Articular chondrocyte of knee joint (primary cell): Measurements from ENCODE around the gene TRIM44. TPM values are rescaled to one million over a fixed set of nuclear protein-coding genes. Genes with fewer than 3 reads are reported as not detected.

Experiments used
- total RNA-seq: library from RNA; depleted of rRNA; stranded (reverse); fragments of >200 nt; gene quantifications from 2 replicates; pipeline ENCODE4 v1.2.3, GENCODE V29; 2012

Gene TRIM44
- 39.6 and 45.0 TPM in 2 replicates for total RNA-seq

DNA sequence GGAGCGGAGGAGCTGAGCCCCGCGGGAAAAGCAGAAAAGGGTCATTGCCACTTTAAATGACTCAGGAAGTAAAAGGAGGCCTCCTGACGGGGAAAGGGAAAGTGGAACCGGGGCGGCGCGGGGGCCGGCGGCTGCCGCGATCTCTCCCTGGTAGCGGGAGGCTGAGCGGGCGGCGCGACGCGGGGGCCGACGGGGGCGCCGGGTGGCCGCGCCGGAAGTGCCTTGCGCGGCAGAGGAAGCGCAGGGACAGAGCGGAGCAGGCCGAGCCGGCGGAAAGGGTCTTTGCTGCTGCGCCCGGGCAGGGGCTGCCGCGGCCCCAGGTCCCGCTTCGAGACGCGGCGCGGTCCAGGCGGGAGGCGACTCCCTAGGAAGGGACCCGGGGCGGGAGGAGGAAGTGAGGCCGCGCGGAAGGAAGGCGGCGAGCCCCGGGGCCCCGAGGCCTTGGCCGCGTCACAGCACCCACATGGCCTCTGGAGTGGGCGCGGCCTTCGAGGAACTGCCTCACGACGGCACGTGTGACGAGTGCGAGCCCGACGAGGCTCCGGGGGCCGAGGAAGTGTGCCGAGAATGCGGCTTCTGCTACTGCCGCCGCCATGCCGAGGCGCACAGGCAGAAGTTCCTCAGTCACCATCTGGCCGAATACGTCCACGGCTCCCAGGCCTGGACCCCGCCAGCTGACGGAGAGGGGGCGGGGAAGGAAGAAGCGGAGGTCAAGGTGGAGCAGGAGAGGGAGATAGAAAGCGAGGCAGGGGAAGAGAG lies at the start of gene TRIM44:
Gene TRIM44 (plus strand): TSS at position 127 of the 759 bp plus-strand sequence. CDS start 337 bp downstream, at position 464.

DNA sequence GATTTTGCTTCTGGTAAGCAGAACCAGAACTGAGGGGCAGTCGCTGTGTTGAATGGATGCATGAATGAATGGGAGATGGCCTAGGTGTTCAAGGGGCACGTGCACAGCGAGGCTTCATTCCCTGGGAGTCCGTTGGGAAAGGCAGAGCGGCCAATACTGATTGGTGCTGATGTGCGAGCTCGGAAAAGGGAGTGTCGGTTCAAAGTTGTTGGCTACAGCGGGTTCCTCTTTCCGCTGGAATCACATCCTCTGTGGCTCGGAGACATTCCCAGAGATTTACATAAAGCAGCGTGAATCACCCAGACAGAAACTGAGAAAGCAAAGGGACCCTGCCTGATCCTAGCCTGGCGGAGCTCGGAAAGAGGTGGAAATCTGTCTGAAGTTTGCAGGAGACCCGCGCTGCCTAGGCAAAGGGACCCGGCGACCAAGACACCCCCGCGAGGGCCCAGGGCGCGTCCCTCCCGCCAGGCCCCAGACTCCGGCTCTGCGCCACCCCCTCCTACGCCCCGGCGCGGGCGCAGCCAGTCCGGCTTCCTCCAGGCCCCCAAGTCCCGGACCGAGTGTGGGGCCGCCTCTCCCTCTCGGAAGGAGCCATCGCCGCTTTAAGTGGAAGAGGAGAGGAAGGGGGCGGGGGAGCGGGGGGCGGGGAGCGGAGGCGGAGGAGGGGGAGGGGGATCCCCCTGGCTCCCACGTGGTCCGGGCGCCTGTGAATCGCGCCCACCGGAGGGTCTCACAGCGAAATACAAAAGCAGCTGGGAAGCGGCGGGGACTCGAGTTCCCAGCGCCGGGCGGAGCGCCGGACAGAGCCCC lies 44.7 kb upstream of the TRIM44 start, which contains the start of gene FJX1:
Gene FJX1 (plus strand): TSS at position 774 of the 810 bp plus-strand sequence. CDS start 177 bp downstream, outside the sequence.

Other genes with a start within 250 kb of the TRIM44 start
- gene SLC1A2, start 243.2 kb upstream of the TRIM44 start, total RNA-seq: 0.39 and 1.7 TPM in 2 replicates
- gene PAMR1, start 137.2 kb upstream of the TRIM44 start, total RNA-seq: 11.9 and 33.9 TPM in 2 replicates
- 6.7 and 10.5 TPM in 2 replicates for gene FJX1, start 44.3 kb upstream of the TRIM44 start, total RNA-seq